ENCODE measurements around the gene LMX1B.

DNA sequence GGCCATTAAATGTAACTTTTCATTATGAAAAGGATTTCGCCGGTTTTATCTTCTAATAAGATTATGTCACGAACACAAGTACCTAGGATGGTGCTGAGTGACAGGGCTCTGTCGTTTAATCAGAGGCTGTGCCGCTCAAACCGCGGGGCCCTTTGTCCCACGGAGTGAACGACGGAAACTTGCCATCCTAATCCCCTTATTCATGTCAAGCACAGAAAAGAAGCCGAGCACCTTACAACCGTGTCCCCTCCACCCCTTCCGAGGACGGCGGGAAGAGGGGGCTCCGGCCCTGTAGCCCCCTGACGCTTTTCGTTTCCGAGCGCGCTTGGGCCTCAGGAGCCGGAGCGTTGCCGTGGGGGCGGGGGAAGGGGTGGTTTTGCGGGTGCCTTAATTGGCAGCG, 11.2 kb downstream of the LMX1B start:
- TF ChIP-seq, protein P1, sequence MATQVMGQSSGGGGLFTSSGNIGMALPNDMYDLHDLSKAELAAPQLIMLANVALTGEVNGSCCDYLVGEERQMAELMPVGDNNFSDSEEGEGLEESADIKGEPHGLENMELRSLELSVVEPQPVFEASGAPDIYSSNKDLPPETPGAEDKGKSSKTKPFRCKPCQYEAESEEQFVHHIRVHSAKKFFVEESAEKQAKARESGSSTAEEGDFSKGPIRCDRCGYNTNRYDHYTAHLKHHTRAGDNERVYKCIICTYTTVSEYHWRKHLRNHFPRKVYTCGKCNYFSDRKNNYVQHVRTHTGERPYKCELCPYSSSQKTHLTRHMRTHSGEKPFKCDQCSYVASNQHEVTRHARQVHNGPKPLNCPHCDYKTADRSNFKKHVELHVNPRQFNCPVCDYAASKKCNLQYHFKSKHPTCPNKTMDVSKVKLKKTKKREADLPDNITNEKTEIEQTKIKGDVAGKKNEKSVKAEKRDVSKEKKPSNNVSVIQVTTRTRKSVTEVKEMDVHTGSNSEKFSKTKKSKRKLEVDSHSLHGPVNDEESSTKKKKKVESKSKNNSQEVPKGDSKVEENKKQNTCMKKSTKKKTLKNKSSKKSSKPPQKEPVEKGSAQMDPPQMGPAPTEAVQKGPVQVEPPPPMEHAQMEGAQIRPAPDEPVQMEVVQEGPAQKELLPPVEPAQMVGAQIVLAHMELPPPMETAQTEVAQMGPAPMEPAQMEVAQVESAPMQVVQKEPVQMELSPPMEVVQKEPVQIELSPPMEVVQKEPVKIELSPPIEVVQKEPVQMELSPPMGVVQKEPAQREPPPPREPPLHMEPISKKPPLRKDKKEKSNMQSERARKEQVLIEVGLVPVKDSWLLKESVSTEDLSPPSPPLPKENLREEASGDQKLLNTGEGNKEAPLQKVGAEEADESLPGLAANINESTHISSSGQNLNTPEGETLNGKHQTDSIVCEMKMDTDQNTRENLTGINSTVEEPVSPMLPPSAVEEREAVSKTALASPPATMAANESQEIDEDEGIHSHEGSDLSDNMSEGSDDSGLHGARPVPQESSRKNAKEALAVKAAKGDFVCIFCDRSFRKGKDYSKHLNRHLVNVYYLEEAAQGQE (IDR thresholded peaks at IDR 0.05; ENCODE audit: insufficient read depth in 1 of 2, low read depth in 2 of 2, low read length in 2 of 2), result no peak
- TF ChIP-seq TAF1 (IDR thresholded peaks at IDR 0.05; ENCODE audit: borderline replicate concordance, insufficient read depth, low read length), result no peak
- TF ChIP-seq POLR2AphosphoS5 (IDR thresholded peaks at IDR 0.05; ENCODE audit: low read depth, low read length), result no peak
- TF ChIP-seq SIN3A (IDR thresholded peaks at IDR 0.05; ENCODE audit: borderline replicate concordance, insufficient read depth, low read length), result no peak

Data from PFSK-1 (cell line).